Brain microvascular endothelial cell (primary cell): ENCODE results near the gene RPS25.
"Not testable (repeated sequence)": the region's sequence is repeated elsewhere in the genome, so short reads cannot be mapped to it uniquely, and the experiment has no call there.

ENCODE experiments used
- DNase-seq: peaks from one replicate; pipeline ENCODE4 v3.0.0-alpha.2; 2020
- H3K27ac ChIP-seq: fragments of 250-450 bp; sonication (Bioruptor Pico); 2 replicates; pipeline ENCODE4 v1.5.1; 2020; ENCODE audit warnings: mild to moderate bottlenecking, moderate library complexity
- H3K27me3 ChIP-seq: fragments of 250-450 bp; sonication (Bioruptor Pico); replicated peaks from 2 replicates; pipeline ENCODE4 v1.5.1; 2020; ENCODE audit warnings: mild to moderate bottlenecking
- H3K36me3 ChIP-seq: fragments of 250-450 bp; sonication (Bioruptor Pico); replicated peaks from 2 replicates; pipeline ENCODE4 v1.5.1; 2020; ENCODE audit warnings: mild to moderate bottlenecking
- H3K4me3 ChIP-seq: 2 replicates; pipeline ENCODE4 v1.5.1; 2011; ENCODE audit warnings: low read depth, mild to moderate bottlenecking, control low read depth, low read length, moderate library complexity
- in situ Hi-C: cut with HindIII; loops from 2 replicates; pipeline ENCODE4 v1.10.0; 2017; ENCODE audit warnings: low sequenced_read_pairs, low pct_ligation_motif_present
- TF ChIP-seq, protein P1 (sequence below): IDR thresholded peaks from 2 replicates; pipeline ENCODE4 v1.5.1; 2011; ENCODE audit warnings: low read depth, mild to moderate bottlenecking, moderate library complexity, low read length, control low read depth, inconsistent platforms; ENCODE audit errors: missing control alignments

Gene RPS25

DNA sequence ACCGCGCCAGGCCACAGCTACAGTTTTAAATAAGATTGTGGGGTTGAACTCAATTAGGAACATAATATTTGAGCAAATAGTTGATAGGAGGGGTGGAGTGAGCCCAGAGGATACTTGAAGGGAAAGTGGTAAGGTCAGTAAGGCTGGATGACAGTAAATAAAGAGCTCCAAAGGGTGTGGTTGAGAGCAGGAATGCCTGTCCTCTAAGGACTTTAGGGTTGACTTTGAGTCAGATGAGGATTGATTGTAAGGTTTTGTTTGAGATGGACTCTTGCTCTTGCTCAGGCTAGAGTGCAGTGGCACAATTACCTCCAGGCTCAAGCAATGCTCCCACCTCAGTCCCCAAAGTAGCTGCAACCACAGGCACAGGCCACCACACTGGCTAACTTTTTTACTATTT is 44.2 kb downstream of the RPS25 start:
- TF ChIP-seq, protein P1, sequence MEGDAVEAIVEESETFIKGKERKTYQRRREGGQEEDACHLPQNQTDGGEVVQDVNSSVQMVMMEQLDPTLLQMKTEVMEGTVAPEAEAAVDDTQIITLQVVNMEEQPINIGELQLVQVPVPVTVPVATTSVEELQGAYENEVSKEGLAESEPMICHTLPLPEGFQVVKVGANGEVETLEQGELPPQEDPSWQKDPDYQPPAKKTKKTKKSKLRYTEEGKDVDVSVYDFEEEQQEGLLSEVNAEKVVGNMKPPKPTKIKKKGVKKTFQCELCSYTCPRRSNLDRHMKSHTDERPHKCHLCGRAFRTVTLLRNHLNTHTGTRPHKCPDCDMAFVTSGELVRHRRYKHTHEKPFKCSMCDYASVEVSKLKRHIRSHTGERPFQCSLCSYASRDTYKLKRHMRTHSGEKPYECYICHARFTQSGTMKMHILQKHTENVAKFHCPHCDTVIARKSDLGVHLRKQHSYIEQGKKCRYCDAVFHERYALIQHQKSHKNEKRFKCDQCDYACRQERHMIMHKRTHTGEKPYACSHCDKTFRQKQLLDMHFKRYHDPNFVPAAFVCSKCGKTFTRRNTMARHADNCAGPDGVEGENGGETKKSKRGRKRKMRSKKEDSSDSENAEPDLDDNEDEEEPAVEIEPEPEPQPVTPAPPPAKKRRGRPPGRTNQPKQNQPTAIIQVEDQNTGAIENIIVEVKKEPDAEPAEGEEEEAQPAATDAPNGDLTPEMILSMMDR, result no peak
- no peak overlapping the region for H3K4me3 ChIP-seq
- no peak overlapping the region for H3K27ac ChIP-seq
- in situ Hi-C loops, result no loop called here
- H3K36me3 ChIP-seq, result no peaks in the 10 kb centered on the region
- no peak for DNase-seq
- no peaks in the 10 kb centered on the region for H3K27me3 ChIP-seq

DNA sequence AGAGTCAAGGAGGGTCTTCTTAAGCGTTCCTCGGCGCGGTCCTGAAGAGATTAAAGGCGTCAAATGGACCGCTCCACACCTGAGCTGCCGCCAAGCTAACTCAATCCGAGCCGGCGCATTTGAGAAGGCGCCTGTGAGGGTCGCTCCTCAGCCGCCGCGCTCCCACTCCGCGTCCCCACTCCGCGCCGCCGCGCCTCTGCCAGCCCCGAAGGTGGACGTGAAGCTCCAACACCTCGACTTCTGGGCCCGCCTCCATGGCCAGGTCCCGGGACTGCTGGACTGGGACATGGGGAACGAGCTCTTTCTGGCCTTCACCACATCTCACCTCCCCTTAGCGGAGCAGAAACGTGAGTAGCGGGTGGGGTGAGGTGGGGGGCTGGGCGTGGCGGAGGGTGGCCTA is 46.5 kb downstream of the RPS25 start, which contains the start of gene FOXR1:
Gene FOXR1, plus strand, starts transcription at position 116 of the 400 bp plus-strand sequence. Its CDS starts 171 bp downstream, at position 287.
- in situ Hi-C loops, result no loop called here
- TF ChIP-seq, protein P1, result no peak
- Histone ChIP-seq H3K27me3 (no peaks in the 10 kb centered on the region), H3K4me3 (no peak within 1 kb of the TSS), H3K36me3 (no peaks in the 10 kb centered on the region), H3K27ac (no peak within 1 kb of the TSS)
- DNase-seq, result no peak

DNA sequence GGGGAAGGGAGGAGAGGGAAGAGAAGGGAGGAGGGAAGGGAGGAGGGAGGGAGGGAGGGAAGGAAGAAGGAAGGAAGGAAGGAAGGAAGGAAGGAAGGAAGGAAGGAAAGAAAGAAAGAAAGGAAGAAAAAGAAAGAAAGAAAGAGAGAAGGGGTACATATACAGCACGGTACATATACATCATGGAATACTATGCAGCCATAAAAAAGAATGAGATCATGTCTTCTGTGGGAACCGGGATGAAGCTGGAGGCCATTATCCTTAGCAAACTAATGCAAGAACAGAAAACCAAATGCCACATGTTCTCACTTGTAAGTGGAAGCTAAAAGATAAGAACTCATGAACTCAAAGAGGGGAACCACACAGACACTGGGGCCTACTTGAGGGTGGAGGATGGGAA is 48.6 kb downstream of the RPS25 start:
- in situ Hi-C loops, H3K27me3 ChIP-seq: not testable (repeated sequence)

More for the DNA sequence above, 48.6 kb downstream of the RPS25 start:
- not testable (repeated sequence) for H3K4me3 ChIP-seq, H3K36me3 ChIP-seq, H3K27ac ChIP-seq, DNase-seq
